ENCODE results near the gene NCAM2. TPM values are rescaled to one million over a fixed set of nuclear protein-coding genes. Genes with fewer than 3 reads are reported as not detected.

Gene NCAM2
- total RNA-seq, 1 donor from 2014 or later, result 4.3 TPM

DNA sequence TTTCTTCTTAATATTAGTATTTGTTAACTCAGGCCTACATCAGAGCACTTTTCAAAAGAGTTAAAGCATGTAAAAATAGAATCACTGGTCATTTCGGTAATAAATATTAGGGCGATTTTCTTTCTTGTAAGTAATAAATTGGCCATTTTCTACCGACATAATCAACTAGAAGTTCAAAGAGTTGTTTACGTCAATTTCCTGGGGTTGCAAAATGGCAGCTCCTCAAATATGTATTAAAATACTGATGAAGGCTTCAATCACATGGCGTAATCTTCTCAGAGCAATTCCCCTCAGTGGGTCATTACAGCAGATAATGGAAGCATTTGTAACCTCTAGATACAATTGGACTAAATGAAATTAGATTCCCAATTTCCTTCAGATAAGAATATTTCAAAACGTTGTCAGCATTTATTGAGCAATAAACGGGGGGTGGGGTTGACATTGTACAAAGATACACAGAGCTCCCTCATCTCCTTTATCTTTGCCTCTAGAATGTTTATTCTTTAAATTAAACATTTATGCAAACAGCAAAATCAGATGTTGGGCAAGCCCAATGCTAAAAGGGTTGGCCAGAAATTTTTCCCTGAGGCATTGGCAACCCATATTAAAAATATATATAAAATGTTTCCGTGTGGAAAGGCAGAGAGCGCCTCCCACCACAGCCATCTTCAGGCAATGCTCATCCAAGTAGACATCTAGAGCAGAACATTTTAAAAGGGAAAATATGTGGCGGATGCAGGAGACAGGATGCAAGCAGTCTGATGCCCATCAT, 240.6 kb downstream of the NCAM2 start:
- H3K4me3 Mint-ChIP-seq (ENCODE audit: unreplicated experiment), result no peak overlapping the region

GRCh38 chr21:21241391-21241790, 243.2 kb downstream of the NCAM2 start:
- H3K4me3 Mint-ChIP-seq (ENCODE audit: unreplicated experiment), result no peak overlapping the region
- H3K36me3 Mint-ChIP-seq (ENCODE audit: unreplicated experiment), result no peaks in the 10 kb centered on the region
- peaks cover 1% of the 10 kb centered on the region for H3K4me1 Mint-ChIP-seq (ENCODE audit: low read depth, unreplicated experiment)
- no peak for TF ChIP-seq CTCF (IDR thresholded peaks at IDR 0.05; ENCODE audit: partially characterized antibody, unreplicated experiment)
- no peak for DNase-seq
- no peaks in the 10 kb centered on the region for H3K9me3 Mint-ChIP-seq (ENCODE audit: unreplicated experiment)
- no peak overlapping the region for H3K27ac Mint-ChIP-seq (ENCODE audit: unreplicated experiment)
- H3K27me3 Mint-ChIP-seq (ENCODE audit: unreplicated experiment), result no peaks in the 10 kb centered on the region

More for the DNA sequence above, 240.6 kb downstream of the NCAM2 start:
- TF ChIP-seq CTCF (IDR thresholded peaks at IDR 0.05; ENCODE audit: partially characterized antibody, unreplicated experiment), result no peak
- Mint-ChIP-seq H3K36me3 (ENCODE audit: unreplicated experiment) (no peaks in the 10 kb centered on the region), H3K9me3 (ENCODE audit: unreplicated experiment) (no peaks in the 10 kb centered on the region), H3K27me3 (ENCODE audit: unreplicated experiment) (no peaks in the 10 kb centered on the region), H3K4me1 (ENCODE audit: low read depth, unreplicated experiment) (peaks cover 1% of the 10 kb centered on the region), H3K27ac (ENCODE audit: unreplicated experiment) (no peak overlapping the region)
- DNase-seq, result no peak

- TF ChIP-seq CTCF (IDR thresholded peaks at IDR 0.05; ENCODE audit: partially characterized antibody, unreplicated experiment), result no peak
- H3K4me1 Mint-ChIP-seq (ENCODE audit: low read depth, unreplicated experiment), result no peaks in the 10 kb centered on the region
- H3K27ac Mint-ChIP-seq (ENCODE audit: unreplicated experiment), result no peak overlapping the region
- H3K4me3 Mint-ChIP-seq (ENCODE audit: unreplicated experiment), result no peak overlapping the region
- DNase-seq, result no peak
- H3K27me3 Mint-ChIP-seq (ENCODE audit: unreplicated experiment), result no peaks in the 10 kb centered on the region
- H3K9me3 Mint-ChIP-seq (ENCODE audit: unreplicated experiment), result no peaks in the 10 kb centered on the region
- H3K36me3 Mint-ChIP-seq (ENCODE audit: unreplicated experiment), result no peaks in the 10 kb centered on the region
Measured at GRCh38 chr21:21246007-21246406, 247.8 kb downstream of the NCAM2 start.

DNA sequence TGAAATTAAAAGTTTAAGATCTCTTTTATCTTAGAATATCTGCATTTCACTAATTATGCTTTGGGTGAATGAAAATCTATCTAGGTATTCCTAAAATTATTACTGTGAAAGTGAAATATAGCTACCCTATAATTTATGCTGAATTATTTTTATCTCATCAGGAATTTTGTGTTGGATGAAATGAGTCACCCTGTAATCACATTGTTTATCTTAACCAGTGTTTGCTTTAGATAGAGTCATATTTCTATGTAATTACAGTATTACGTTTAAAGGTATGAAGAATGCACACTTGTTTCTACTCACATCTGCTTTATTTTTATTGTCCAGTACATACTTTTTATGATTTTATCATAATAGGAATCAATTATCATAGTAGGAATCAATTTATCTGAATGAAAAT, 249.2 kb downstream of the NCAM2 start:
- H3K36me3 Mint-ChIP-seq (ENCODE audit: unreplicated experiment), result no peaks in the 10 kb centered on the region

More for the DNA sequence above, 249.2 kb downstream of the NCAM2 start:
- no peaks in the 10 kb centered on the region for H3K4me1 Mint-ChIP-seq (ENCODE audit: low read depth, unreplicated experiment)
- no peak overlapping the region for H3K4me3 Mint-ChIP-seq (ENCODE audit: unreplicated experiment)
- H3K27ac Mint-ChIP-seq (ENCODE audit: unreplicated experiment), result no peak overlapping the region
- TF ChIP-seq CTCF (IDR thresholded peaks at IDR 0.05; ENCODE audit: partially characterized antibody, unreplicated experiment), result no peak
- DNase-seq, result no peak
- H3K9me3 Mint-ChIP-seq (ENCODE audit: unreplicated experiment), result no peaks in the 10 kb centered on the region
- no peaks in the 10 kb centered on the region for H3K27me3 Mint-ChIP-seq (ENCODE audit: unreplicated experiment)

Data from glutamatergic neuron (in vitro differentiated cells).